Hematopoietic multipotent progenitor cell (in vitro differentiated cells): ENCODE measurements around the gene PNPLA5. TPM values are rescaled to one million over a fixed set of nuclear protein-coding genes. Genes with fewer than 3 reads are reported as not detected.

Experiments
- DNase-seq, 3 donors: peaks; one replicate each; pipeline ENCODE4 v3.0.0-alpha.2; 2011 to 2015; ENCODE audit warnings: low read depth in 2 of 3, low spot score in 2 of 3
- total RNA-seq: library from RNA; depleted of rRNA; stranded (reverse); fragments of >200 nt; gene quantifications from one replicate; pipeline ENCODE4 v1.2.3, GENCODE V29; 2012

PNPLA5 gene
- total RNA-seq, 1 donor, result not detected

- no peak for DNase-seq
These were observed 47.9 kb downstream of the PNPLA5 start for GRCh38 chr22:43843783-43844530.

GRCh38 chr22:43841742-43842141, 50.1 kb downstream of the PNPLA5 start:
- no peak for DNase-seq

- no peak for DNase-seq
These were observed 51.0 kb downstream of the PNPLA5 start for GRCh38 chr22:43840851-43841250.

GRCh38 chr22:43840431-43840830, 51.4 kb downstream of the PNPLA5 start:
- DNase-seq, result no peak

- DNase-seq, result no peak
These were observed 52.0 kb downstream of the PNPLA5 start for GRCh38 chr22:43839781-43840180.

- no peak for DNase-seq
These were observed 53.1 kb downstream of the PNPLA5 start for GRCh38 chr22:43838571-43839307.

- DNase-seq, result no peak
These were observed 53.7 kb downstream of the PNPLA5 start for GRCh38 chr22:43838161-43838560.

GRCh38 chr22:43837666-43838065, 54.1 kb downstream of the PNPLA5 start:
- DNase-seq, result peak in 2 of 3 donors; percentile 7 to 12

- no peak for DNase-seq
These were observed 56.1 kb downstream of the PNPLA5 start for GRCh38 chr22:43835736-43836135.

- DNase-seq, result no peak
These were observed 56.6 kb downstream of the PNPLA5 start for GRCh38 chr22:43835166-43835565.

GRCh38 chr22:43833286-43834240, 58.2 kb downstream of the PNPLA5 start:
- DNase-seq, result no peak

GRCh38 chr22:43832393-43833265, 59.2 kb downstream of the PNPLA5 start:
- DNase-seq, result no peak

- no peak for DNase-seq
These were observed 60.0 kb downstream of the PNPLA5 start for GRCh38 chr22:43831561-43832392.

GRCh38 chr22:43830931-43831560, 60.8 kb downstream of the PNPLA5 start:
- DNase-seq, result no peak

- no peak for DNase-seq
These were observed 61.6 kb downstream of the PNPLA5 start for GRCh38 chr22:43829904-43830851.
